Measurements from ENCODE around the gene SLC2A4RG. TPM values are rescaled to one million over a fixed set of nuclear protein-coding genes. Genes with fewer than 3 reads are reported as not detected.

Gene SLC2A4RG
- total and polyA plus RNA-seq, 7 donors = 19.7 to 78.2 (median 33.0) TPM

- no peak overlapping the region for H3K27ac ChIP-seq
Observed at GRCh38 chr20:63785691-63786131, 46.1 kb downstream of the SLC2A4RG start.

GRCh38 chr20:63787302-63787701 lies 47.7 kb downstream of the SLC2A4RG start:
- DNase-seq = no peak
- Histone ChIP-seq H3K27ac (no peak overlapping the region), H3K27me3 (peaks cover 0 to 2% (median 0%) of the 10 kb centered on the region in 3 donors), H3K9me3 (no peaks in the 10 kb centered on the region), H3K36me3 (peaks cover 0 to 7% (median 0%) of the 10 kb centered on the region in 4 donors), H3K4me1 (no peaks in the 10 kb centered on the region), H3K4me3 (no peak overlapping the region)
- intact Hi-C loops (cut with DNase I) = loop anchor here (5.0 kb wide), 1 partner anchor 75 kb away; the partner anchor contains the start of gene ABHD16B
- TF ChIP-seq POLR2A (IDR thresholded peaks at IDR 0.05) = no peak
- no peak for TF ChIP-seq POLR2AphosphoS5 (IDR thresholded peaks at IDR 0.05)
- no peak for TF ChIP-seq CTCF (IDR thresholded peaks at IDR 0.05)
- TF ChIP-seq EP300 (IDR thresholded peaks at IDR 0.05) = no peak
- 81% methylated on average over 11 of the region's 11 CpGs for WGBS, 2 donors

More at GRCh38 chr20:63785691-63786131, 46.1 kb downstream of the SLC2A4RG start:
- no peak overlapping the region for H3K4me3 ChIP-seq
- 74 to 78% methylated on average over 14 of the region's 14 CpGs for WGBS, 2 donors
- intact Hi-C loops (cut with DNase I) = loop anchor here (5.0 kb wide), 1 partner anchor 77 kb away; the partner anchor contains the start of gene ABHD16B
- DNase-seq = no peak
- no peaks in the 10 kb centered on the region for H3K4me1 ChIP-seq
- TF ChIP-seq POLR2AphosphoS5 (IDR thresholded peaks at IDR 0.05) (no peak), EP300 (IDR thresholded peaks at IDR 0.05) (no peak), CTCF (IDR thresholded peaks at IDR 0.05) (no peak), POLR2A (IDR thresholded peaks at IDR 0.05) (no peak)
- H3K36me3 ChIP-seq = peaks cover 0 to 7% (median 0%) of the 10 kb centered on the region in 4 donors
- no peaks in the 10 kb centered on the region for H3K27me3 ChIP-seq
- H3K9me3 ChIP-seq = no peaks in the 10 kb centered on the region

GRCh38 chr20:63787749-63788148 lies 48.2 kb downstream of the SLC2A4RG start:
- no peak for TF ChIP-seq EP300 (IDR thresholded peaks at IDR 0.05)
- no peak for TF ChIP-seq POLR2AphosphoS5 (IDR thresholded peaks at IDR 0.05)
- no peak for TF ChIP-seq POLR2A (IDR thresholded peaks at IDR 0.05)
- no peak for TF ChIP-seq CTCF (IDR thresholded peaks at IDR 0.05)
- Histone ChIP-seq H3K36me3 (peaks cover 0 to 7% (median 0%) of the 10 kb centered on the region in 4 donors), H3K4me3 (no peak overlapping the region), H3K4me1 (no peaks in the 10 kb centered on the region), H3K27me3 (peaks cover 0 to 2% (median 0%) of the 10 kb centered on the region in 3 donors), H3K9me3 (no peaks in the 10 kb centered on the region), H3K27ac (no peak overlapping the region)
- 87 to 90% methylated on average over 16 of the region's 16 CpGs for WGBS, 2 donors
- DNase-seq = no peak
- intact Hi-C loops (cut with DNase I) = loop anchor here (5.0 kb wide), 1 partner anchor 75 kb away; the partner anchor contains the start of gene ABHD16B

- TF ChIP-seq EP300 (IDR thresholded peaks at IDR 0.05) (no peak), CTCF (IDR thresholded peaks at IDR 0.05) (no peak), POLR2A (IDR thresholded peaks at IDR 0.05) (no peak), POLR2AphosphoS5 (IDR thresholded peaks at IDR 0.05) (no peak)
- DNase-seq = no peak
- intact Hi-C loops (cut with DNase I) = loop anchor here (5.0 kb wide), 1 partner anchor 72 kb away; the partner anchor contains the start of gene ABHD16B
- 95% methylated on average over 57 of the region's 57 CpGs for WGBS, 2 donors
- Histone ChIP-seq H3K27me3 (peaks cover 0 to 2% (median 0%) of the 10 kb centered on the region in 3 donors), H3K4me3 (no peak overlapping the region), H3K9me3 (no peaks in the 10 kb centered on the region), H3K36me3 (peaks cover 0 to 7% (median 0%) of the 10 kb centered on the region in 4 donors), H3K27ac (no peak overlapping the region), H3K4me1 (no peaks in the 10 kb centered on the region)
Observed at GRCh38 chr20:63789836-63790571, 50.4 kb downstream of the SLC2A4RG start.
